Measurements from ENCODE around the gene LAMP2.

DNA sequence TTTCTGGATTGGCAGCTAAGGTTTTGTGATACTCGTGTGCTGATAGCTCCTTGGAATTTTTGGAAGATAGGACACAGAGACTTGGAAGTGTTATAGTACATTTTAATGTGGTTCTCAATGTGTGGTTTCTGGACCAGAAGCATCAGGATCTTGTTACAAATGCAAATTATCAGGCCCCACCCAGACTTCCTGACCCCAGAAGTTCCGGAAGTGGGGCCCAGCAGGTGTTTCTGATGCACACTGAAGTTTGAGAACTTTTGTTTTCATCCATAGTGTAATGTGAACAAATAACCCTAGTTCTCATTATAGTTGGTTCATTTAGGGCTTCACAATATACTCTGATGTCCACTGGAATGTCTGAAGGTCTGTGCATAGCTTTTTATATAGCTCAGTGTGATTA, 49.6 kb downstream of the LAMP2 start:
- TF ChIP-seq POLR2A (IDR thresholded peaks at IDR 0.05; ENCODE audit: low read depth, low read length) (no peak), POLR2AphosphoS5 (IDR thresholded peaks at IDR 0.05; ENCODE audit: low read depth, low read length) (no peak), TAF1 (IDR thresholded peaks at IDR 0.05; ENCODE audit: borderline replicate concordance, low read depth, low read length) (no peak)

Data from GM12892 (cell line).